HCT116 (cell line): ENCODE results near the gene LDB2.

Experiments
- POLR2A ChIP-seq: IDR thresholded peaks from 2 replicates; pipeline ENCODE4 v1.7.0; 2011; ENCODE audit warnings: borderline replicate concordance; ENCODE audit not compliant: insufficient read depth, insufficient read length; ENCODE audit errors: extremely low read depth
- REST ChIP-seq: IDR thresholded peaks from 2 replicates; pipeline ENCODE4 v1.6.1; 2012; ENCODE audit warnings: low read depth

- TF ChIP-seq POLR2A (no peak), REST (no peak)
These were observed 353.6 kb downstream of the LDB2 start for GRCh38 chr4:16544869-16545268.
